Neural cell (in vitro differentiated cells): Measurements from ENCODE around the gene RANBP3. TPM values are rescaled to one million over a fixed set of nuclear protein-coding genes. Genes with fewer than 3 reads are reported as not detected.

Experiments
- H2AFZ ChIP-seq: fragments of 200-600, 300-800 bp; sonication (generic), shearing (Covaris generic); 2 replicates; pipeline ENCODE4 v1.6.0; 2014; ENCODE audit warnings: low read depth, mild to moderate bottlenecking, antibody characterized with exemption, low read length, moderate library complexity
- H3F3A ChIP-seq: fragments of 200-600 bp; shearing (Covaris generic); 2 replicates; pipeline ENCODE4 v1.6.1; 2016; ENCODE audit warnings: mild to moderate bottlenecking, moderate library complexity, mixed read lengths, antibody characterized with exemption, low read length; ENCODE audit not compliant: insufficient read depth, poor library complexity, severe bottlenecking
- H3K27ac ChIP-seq: fragments of 200-600, 300-800 bp; sonication (generic), shearing (Covaris generic); 2 replicates; pipeline ENCODE4 v1.5.1; 2014; ENCODE audit warnings: mild to moderate bottlenecking, low read length, moderate library complexity
- H3K27me3 ChIP-seq: fragments of 300-800, 200-600 bp; sonication (generic), shearing (Covaris generic); 2 replicates; pipeline ENCODE4 v1.6.0; 2014; ENCODE audit warnings: mild to moderate bottlenecking, low read depth, low read length, moderate library complexity; ENCODE audit not compliant: insufficient read depth
- H3K36me3 ChIP-seq: fragments of 300-800, 200-600 bp; sonication (generic), shearing (Covaris generic); 2 replicates; pipeline ENCODE4 v1.5.1; 2014; ENCODE audit warnings: mild to moderate bottlenecking, antibody characterized with exemption, low read length, moderate library complexity; ENCODE audit not compliant: insufficient read depth
- H3K4me2 ChIP-seq: fragments of 300-800, 200-600 bp; sonication (generic), shearing (Covaris generic); 2 replicates; pipeline ENCODE4 v1.6.0; 2014; ENCODE audit warnings: mild to moderate bottlenecking, low read length
- H3K4me3 ChIP-seq: fragments of 300-800, 200-600 bp; sonication (generic), shearing (Covaris generic); 2 replicates; pipeline ENCODE4 v1.5.1; 2014; ENCODE audit warnings: mild to moderate bottlenecking, low read length, moderate library complexity
- H3K79me2 ChIP-seq: fragments of 200-600 bp; shearing (Covaris generic); replicated peaks from 2 replicates; pipeline ENCODE4 v1.6.0; 2014; ENCODE audit warnings: mild to moderate bottlenecking, low read length, moderate library complexity; ENCODE audit not compliant: insufficient read depth
- H3K9ac ChIP-seq: fragments of 300-800, 200-600 bp; sonication (generic), shearing (Covaris generic); 2 replicates; pipeline ENCODE4 v1.6.1; 2016; ENCODE audit warnings: mild to moderate bottlenecking, low read length, mixed read lengths
- H3K9me2 ChIP-seq: fragments of 200-600 bp; shearing (Covaris generic); 2 replicates; pipeline ENCODE4 v1.6.1; 2016; ENCODE audit warnings: mild to moderate bottlenecking, low read length, mixed read lengths; ENCODE audit not compliant: insufficient read depth
- H3K9me3 ChIP-seq: fragments of 200-600, 300-800 bp; sonication (generic), shearing (Covaris generic); 2 replicates; pipeline ENCODE4 v1.6.1; 2016; ENCODE audit warnings: mild to moderate bottlenecking, mixed run types, low read length, moderate library complexity, mixed read lengths
- H4K20me1 ChIP-seq: fragments of 200-600 bp; shearing (Covaris generic); 2 replicates; pipeline ENCODE4 v1.6.1; 2016; ENCODE audit warnings: mild to moderate bottlenecking, mixed run types; ENCODE audit not compliant: insufficient read depth
- MXI1 ChIP-seq: fragments of 450-650 bp; conservative IDR thresholded peaks from 2 replicates; pipeline ENCODE4 v1.6.1; 2014; ENCODE audit warnings: antibody characterized with exemption, mild to moderate bottlenecking; ENCODE audit not compliant: poor library complexity, severe bottlenecking
- SMC3 ChIP-seq: fragments of 450-650 bp; conservative IDR thresholded peaks from 2 replicates; pipeline ENCODE4 v1.6.1; 2014; ENCODE audit warnings: antibody characterized with exemption, mild to moderate bottlenecking, moderate library complexity; ENCODE audit not compliant: poor library complexity
- TAF1 ChIP-seq: IDR thresholded peaks from 2 replicates; pipeline ENCODE4 v1.6.1; 2012; ENCODE audit warnings: low read depth
- polyA plus RNA-seq: library from polyadenylated mRNA; depleted of rRNA; stranded (reverse); fragments of >200 nt; gene quantifications from 2 replicates; pipeline ENCODE4 v1.2.3, GENCODE V29; 2014
- TF ChIP-seq, protein P1 (sequence below): fragments of 450-650 bp; IDR thresholded peaks from 2 replicates; pipeline ENCODE4 v1.5.1; 2014; ENCODE audit warnings: antibody characterized with exemption, mild to moderate bottlenecking, moderate library complexity; ENCODE audit not compliant: poor library complexity, severe bottlenecking

RANBP3 gene
- polyA plus RNA-seq, 1 donor from 2014 or later: 67.6 TPM

DNA sequence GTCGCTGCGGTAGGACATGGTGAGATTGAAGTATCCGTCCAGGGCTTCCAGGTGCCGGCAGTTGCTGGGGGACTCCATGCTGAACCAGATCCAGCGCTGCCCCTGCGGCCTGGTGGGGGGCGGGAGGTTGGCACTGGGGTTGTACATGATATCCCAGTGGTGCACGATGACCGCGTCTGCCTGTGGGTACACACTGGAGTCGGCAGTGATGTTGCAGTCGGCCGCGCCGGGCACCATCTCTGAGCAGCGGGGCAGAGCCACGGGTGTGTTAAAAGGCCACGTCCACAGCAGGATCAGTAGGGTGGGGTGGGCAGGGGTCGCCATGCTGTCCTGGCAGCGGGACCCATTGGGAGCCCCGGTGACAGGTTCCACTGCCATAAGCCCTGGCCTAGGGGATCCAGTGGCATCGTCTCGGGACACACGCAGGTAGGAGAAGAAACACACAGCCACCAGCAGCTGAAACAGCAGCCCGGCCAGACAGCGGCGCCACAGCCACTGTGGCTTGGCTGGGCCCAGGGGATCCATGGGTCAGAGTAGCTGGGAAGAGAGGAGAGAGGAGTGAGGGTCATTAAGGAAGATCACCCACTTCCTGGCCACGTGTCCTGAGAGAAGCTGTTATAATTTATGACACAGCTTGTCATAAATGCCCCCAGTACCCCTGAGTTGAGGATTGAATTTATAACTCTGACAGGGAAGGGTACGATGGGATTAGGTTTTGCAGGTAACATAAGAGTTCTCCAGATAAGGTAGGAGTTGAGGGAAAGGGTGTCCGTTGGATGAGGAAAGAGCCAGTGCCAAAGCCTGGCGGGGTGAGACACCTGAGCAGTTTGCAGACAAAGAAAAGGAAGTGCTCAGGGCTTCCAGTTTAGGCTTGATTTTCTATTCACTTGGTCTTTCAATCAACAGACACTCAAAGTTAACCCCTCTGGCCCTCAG is 110.5 kb downstream of the RANBP3 start:
- Histone ChIP-seq H3K9ac (no peak overlapping the region), H3K27me3 (no peaks in the 10 kb centered on the region), H3K36me3 (no peaks in the 10 kb centered on the region), H3K9me3 (no peaks in the 10 kb centered on the region), H2AFZ (no peak overlapping the region), H3K4me2 (no peak overlapping the region), H4K20me1 (no peaks in the 10 kb centered on the region), H3K4me3 (no peak overlapping the region), H3K79me2 (no peaks in the 10 kb centered on the region), H3K27ac (no peak overlapping the region), H3F3A (no peaks in the 10 kb centered on the region), H3K9me2 (no peaks in the 10 kb centered on the region)
- TF ChIP-seq TAF1 (no peak), SMC3 (no peak), MXI1 (no peak)
- TF ChIP-seq, protein P1, sequence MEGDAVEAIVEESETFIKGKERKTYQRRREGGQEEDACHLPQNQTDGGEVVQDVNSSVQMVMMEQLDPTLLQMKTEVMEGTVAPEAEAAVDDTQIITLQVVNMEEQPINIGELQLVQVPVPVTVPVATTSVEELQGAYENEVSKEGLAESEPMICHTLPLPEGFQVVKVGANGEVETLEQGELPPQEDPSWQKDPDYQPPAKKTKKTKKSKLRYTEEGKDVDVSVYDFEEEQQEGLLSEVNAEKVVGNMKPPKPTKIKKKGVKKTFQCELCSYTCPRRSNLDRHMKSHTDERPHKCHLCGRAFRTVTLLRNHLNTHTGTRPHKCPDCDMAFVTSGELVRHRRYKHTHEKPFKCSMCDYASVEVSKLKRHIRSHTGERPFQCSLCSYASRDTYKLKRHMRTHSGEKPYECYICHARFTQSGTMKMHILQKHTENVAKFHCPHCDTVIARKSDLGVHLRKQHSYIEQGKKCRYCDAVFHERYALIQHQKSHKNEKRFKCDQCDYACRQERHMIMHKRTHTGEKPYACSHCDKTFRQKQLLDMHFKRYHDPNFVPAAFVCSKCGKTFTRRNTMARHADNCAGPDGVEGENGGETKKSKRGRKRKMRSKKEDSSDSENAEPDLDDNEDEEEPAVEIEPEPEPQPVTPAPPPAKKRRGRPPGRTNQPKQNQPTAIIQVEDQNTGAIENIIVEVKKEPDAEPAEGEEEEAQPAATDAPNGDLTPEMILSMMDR: no peak

Other genes with a start within 250 kb of the RANBP3 start
- 0.97 and 1.0 TPM in 2 replicates for gene PRR22, start 193.4 kb downstream of the RANBP3 start, polyA plus RNA-seq
- gene DUS3L, start 187.0 kb downstream of the RANBP3 start, polyA plus RNA-seq: 34.2 and 42.1 TPM in 2 replicates
- 0.62 TPM in 1 of 2 replicates, not detected in the other for gene NRTN, start 173.1 kb downstream of the RANBP3 start, polyA plus RNA-seq
- not detected in 2 replicates for gene FUT6, start 138.4 kb downstream of the RANBP3 start, polyA plus RNA-seq
- gene FUT3, start 126.7 kb downstream of the RANBP3 start, polyA plus RNA-seq: 0.64 and 0.82 TPM in 2 replicates
- gene FUT5, start 107.6 kb downstream of the RANBP3 start, polyA plus RNA-seq: not detected in 2 replicates
- gene NDUFA11, start 74.3 kb downstream of the RANBP3 start, polyA plus RNA-seq: 529 and 594 TPM in 2 replicates
- gene VMAC, start 73.3 kb downstream of the RANBP3 start, polyA plus RNA-seq: 6.0 and 9.1 TPM in 2 replicates
- gene CAPS, start 63.9 kb downstream of the RANBP3 start, polyA plus RNA-seq: 7.5 and 10.5 TPM in 2 replicates
- gene RFX2, start 132.4 kb upstream of the RANBP3 start, polyA plus RNA-seq: 0.69 and 5.8 TPM in 2 replicates
- gene ACSBG2, start 157.5 kb upstream of the RANBP3 start, polyA plus RNA-seq: not detected in 2 replicates